IPS DF 19.7 (cell line): Measurements from ENCODE around the gene KCNIP4.

Source experiments
- DNase-seq: peaks from one replicate; pipeline ENCODE4 v3.0.0-alpha.2; 2013; ENCODE audit warnings: low read depth, low spot score

Gene KCNIP4

DNA sequence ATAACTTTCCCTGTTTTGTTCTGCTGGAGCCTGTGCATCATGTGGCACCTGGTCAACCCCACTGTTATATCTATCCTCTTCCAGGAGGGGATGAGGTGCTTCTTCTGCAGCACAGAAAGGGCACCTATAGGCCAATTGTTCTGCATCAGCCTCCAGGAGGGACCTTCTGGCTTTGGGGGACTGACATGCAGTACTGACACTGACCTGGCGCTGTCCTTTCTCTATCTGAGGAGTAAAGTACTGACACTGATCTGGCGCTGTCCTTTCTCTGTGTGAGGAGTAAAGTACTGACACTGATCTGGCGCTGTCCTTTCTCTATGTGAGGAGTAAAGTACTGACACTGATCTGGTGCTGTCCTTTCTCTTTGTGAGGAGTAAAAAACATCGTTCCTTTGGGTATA lies 749.9 kb downstream of the KCNIP4 start:
- DNase-seq = no peak

DNA sequence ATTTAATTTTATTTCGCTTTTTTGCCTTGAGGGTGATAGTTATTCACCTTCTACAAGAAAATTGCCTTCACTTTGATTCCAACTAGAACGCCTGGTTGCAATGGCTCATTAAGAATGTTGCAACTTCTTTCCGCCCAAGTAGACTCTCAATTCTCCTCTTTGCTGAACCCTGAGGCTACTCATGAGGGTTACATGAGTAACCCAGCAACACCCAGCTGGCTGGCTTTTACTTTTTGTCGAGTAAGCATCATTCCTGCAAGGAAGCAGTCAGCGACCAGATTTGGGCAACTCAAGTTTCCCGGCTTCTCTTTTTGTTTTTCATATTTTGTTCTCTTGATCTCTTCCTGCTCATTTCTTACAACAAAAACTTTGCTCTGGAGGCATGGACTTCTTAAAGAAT lies 752.9 kb downstream of the KCNIP4 start:
- DNase-seq = no peak

DNA sequence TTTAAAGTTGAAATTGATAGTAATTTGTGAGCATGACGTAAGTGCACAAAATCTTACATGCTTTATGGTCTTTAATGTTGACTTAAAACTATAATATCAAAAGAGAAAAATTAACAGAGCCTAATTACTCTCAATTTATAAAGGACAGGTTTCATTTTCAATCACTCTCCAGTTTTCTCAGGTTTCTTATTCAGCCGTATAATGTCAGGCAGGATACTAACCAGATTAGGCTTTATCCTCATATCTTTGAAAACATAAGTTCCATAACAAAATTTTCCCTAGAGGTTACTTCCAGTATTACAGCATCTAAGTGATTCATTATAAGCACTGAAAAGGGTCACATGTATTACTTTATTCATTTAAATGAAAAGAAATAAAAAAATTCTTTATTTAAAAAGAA lies 756.2 kb downstream of the KCNIP4 start:
- no peak for DNase-seq

DNA sequence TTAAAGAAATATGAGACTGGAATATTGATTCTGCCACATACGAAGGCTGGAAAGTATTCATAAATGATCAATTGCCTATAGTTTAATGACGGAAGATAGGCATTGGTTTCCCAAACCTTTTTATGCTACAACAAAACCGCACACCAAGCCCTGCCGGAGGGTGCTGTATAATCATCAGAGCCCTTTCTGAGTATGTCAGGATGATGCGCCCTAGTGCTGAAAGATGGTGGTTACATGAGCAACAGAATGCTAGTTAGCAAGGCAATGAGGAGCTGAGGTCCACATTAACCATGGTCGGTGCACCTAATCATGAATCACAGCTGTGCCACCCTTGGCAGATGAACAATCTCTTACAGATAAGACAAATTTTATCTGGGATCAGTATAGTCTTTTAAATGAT lies 757.3 kb downstream of the KCNIP4 start:
- no peak for DNase-seq

DNA sequence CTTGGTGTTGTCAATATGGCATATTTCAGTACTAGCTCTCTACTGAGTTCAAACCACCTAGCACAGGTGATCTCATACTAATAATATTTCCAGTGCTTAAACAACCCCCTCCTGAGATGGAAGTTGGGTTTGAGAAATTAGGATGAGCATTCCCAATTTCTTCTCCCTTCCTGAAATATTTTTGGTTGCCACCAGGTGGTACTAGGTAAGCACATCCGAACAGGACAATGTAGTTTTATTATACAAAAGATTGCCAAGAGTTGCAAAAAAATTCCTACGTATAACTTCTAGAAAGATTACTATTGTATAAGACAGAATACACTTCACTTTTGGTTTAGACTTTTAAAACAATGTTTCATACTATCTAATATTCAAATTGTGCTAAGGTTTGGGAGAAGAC lies 763.8 kb downstream of the KCNIP4 start:
- no peak for DNase-seq

DNA sequence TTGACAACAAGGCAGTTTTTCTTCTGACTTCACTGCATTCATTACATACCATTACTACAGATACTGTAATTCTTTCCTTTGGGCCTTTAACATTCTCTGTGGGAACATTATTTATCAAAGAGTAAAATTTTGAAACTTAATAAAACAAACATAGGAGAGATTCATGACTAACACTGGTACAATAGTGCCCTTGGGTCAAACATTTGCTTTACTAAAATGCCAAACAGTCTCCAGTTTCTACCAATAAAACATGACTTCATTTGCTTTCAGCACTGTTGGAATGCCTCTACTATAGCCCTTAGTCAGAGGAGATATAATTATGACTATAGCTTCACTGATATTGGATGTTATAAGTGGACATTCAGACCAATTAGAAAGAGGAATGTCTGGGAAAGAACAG lies 766.9 kb downstream of the KCNIP4 start:
- no peak for DNase-seq

DNA sequence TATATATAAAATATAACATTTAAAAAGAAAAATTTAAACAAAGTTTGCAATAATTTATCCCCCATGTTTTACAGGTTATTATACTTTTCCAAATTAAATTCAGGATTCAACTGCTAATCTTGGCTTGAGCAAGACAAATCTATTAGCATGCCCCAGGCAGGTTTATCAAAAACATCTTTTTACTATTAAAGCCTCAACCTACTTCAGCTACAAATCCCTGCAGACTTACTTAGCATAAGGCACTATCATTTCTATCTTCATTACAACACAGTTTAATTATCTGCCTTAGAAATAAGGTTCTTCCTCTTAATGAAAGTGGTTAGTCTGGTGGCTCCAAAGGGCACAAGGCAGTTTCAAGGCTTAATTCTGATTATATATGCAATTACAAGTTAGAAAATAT lies 770.7 kb downstream of the KCNIP4 start:
- no peak for DNase-seq

DNA sequence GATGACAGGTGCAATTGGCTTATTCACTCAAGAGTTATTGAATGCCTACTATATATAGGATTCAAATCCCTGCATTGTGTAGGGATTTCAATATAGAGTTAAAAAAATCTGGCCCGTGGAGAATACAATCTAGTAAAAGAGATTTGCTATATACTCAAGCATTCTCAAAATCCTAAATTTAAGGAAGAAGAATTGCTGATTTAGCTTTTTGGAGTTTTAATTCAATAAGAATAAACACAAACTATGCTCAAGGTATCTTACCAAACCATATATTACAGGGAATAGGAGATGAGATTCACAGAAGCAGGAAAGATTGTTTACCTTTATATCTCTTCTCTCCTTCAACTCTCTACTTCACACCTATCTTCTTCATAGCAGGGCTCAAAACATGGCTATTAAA lies 771.5 kb downstream of the KCNIP4 start:
- no peak for DNase-seq

DNA sequence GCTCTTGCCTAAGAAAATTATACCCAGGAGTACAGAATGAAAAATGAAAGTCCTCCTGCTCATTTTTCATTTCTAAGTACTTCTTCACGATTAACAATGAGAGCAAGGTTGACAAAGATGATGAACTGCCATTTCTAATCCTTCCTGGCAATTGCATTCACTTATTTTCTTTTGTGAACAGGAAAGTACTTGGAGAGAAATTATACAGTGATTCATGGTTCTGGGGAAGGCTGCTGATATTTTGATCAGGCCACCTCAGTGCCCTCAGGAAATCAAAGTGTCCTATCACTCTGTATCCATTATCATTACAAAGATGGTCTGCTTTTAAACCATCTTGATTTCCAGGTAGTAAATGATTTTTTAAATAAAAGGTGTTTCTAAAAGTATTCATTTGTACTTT lies 780.9 kb downstream of the KCNIP4 start:
- no peak for DNase-seq

DNA sequence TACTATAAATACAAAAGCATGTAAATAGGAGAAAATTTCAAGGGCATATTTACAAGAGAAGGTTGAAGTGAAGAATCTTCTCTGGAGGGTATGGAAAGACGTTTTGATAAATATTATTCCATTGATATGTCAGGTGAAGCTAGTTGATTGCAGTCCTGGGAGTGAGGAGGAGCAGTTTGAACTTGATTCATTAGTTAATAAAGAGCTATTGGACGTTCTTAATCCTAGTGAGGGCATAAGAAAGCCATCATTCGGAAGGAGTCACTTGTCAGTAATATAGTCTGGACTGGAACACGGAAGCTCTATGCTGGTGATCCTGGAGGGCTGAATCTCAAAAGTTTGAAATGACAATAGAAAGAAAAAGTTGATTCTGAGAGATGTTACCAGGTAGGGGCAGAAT lies 793.2 kb downstream of the KCNIP4 start:
- no peak for DNase-seq

DNA sequence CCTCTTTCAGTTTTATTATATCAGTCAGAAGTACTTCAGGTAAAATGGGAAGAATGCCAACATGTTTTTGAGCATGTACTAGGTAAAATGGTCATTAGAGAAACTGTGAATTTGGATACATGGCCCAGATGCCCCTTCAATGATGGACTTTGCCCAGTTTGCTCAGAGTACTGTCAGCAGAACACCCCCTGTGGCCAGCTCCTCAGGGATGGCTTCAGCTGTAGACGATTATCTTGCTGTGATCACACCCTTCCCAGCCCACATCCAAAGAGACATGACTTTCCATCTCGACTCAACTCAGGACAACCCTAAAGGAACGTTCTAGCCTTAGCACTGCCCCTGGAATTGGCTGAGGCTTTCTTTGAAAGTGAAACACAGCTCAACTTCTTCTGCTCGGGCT lies 809.2 kb downstream of the KCNIP4 start:
- DNase-seq = no peak

DNA sequence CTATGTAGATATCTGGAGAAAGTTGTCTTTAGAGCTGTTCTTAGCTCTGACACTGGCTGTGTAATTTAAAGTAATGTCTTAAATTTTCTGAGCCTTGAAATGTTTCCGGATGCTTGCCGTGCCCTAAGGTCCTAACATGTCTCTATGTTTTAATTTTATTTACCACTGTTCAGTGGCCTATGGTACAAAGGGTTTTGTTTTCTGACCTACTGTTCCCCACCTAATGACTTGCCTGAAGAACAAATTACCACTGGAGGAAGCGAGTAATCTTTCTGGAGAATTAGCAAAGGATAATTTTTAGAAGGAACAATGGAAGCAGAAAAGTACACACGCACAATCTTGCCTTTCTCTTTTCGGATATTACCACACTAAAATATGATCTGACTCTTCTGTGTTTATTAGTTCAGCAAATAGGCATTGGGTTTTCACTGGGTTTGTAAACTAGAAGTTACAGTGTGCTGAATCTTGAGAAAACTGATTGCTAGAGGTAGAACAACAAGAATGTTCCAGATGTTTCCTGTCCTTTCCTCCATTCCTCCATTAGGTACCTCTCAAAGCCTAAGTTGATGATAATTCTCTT lies 812.4 kb downstream of the KCNIP4 start:
- DNase-seq = no peak

DNA sequence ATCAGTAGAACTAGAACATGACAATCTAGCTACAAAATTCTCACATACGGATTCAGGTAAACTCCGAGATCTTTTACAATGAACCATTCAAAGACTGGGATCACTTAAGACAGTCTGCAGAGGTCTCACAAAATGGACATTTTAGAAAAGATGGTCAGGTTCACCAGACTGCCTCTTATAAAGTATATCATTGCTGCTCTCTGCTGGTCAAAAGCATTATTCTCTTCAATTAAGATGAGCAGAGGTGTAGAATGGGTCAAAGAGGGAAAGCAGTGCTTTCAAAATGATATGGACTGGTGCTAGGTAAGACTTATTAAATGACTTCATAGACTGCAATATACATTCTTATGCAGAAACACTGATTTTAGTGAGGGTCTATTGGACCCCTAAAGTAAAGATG lies 813.6 kb downstream of the KCNIP4 start:
- no peak for DNase-seq

DNA sequence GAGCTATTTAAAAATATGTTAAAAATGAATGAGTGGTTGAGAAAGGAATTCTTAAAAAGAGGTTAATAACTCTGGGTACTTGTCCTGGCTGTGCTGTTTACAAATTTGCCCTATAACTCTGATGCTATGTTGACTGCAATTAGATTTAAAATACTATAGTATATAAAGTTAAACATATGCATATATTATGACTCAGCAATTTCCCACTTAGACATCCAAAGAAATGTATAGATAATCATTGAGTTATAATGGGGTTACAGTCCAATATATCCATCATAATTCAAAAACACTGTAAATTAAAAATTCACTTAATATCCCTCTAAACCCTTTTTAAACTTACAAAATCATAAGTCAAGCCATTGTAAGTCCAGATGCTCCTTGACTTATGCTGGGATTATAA lies 818.0 kb downstream of the KCNIP4 start:
- no peak for DNase-seq

DNA sequence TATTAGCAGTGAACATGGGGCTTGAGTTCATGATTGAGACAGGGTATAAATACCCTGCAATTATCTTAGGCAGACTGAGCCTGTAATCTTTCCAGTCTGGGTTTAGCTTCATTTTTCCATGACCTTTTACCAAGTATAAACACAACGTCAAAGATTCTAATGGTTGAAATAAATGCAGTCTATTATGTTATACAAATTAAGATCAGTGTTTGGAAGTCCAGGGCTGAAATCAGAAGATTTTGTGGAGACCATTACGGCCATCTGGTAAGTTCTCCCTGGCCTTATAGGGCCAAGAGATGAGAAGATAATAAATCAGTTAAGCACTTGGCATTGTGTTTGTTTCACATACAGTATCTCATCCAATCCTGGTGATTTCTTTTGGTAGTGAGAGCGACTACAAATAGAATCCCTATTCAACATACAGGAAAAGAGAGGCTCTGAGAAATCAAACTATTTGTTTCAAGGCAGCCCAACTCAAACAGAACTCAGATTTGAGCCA lies 822.5 kb downstream of the KCNIP4 start:
- no peak for DNase-seq

DNA sequence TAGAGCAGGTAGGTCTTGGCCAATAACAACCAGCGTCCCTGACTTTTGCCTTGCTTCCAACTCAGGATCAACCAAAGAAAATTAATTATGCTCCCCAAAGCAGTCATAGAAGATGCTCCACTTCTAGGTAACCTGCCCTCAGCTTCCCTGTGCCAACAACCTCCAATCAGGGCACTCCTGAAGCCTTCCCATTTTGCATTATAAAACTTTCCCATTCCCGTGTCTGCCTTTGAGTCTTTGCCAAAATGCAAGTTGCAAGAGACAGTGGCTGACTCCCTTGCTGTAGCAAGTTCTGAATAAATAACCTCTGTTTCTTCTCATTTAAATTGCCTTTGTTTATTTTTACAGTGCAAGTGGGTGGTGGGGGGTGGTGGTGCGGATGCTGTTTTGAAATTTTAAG lies 830.3 kb downstream of the KCNIP4 start:
- no peak for DNase-seq

DNA sequence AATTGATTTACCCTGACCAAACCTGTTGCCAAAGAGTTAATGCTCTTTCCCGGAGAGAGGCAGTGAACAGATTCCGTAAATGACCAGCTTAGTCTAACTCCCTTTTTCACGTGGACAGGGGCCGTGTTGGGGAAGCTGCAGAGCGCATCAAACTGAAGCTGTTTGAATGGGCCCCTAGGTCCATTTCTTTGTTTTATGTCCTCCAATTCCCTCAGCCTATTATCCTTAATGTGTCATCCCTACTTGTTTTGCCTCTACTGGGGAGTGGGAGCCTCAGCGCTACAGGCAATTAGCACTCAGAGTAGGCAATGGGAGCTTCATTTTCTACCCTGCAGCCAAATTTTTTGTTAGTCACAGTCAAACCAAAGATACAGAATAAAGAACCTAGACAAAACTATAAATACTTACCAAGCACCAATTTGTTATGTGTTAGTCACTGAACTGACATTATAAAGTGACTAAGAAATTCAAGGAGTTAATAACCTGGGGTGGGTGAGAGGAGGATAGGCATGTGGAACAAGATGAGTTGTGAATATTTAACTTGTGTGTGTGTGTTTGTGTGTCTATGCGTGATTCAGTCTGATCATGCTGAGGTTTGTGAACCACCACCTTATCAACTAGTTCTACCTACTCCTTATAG lies 830.9 kb downstream of the KCNIP4 start:
- DNase-seq = no peak

DNA sequence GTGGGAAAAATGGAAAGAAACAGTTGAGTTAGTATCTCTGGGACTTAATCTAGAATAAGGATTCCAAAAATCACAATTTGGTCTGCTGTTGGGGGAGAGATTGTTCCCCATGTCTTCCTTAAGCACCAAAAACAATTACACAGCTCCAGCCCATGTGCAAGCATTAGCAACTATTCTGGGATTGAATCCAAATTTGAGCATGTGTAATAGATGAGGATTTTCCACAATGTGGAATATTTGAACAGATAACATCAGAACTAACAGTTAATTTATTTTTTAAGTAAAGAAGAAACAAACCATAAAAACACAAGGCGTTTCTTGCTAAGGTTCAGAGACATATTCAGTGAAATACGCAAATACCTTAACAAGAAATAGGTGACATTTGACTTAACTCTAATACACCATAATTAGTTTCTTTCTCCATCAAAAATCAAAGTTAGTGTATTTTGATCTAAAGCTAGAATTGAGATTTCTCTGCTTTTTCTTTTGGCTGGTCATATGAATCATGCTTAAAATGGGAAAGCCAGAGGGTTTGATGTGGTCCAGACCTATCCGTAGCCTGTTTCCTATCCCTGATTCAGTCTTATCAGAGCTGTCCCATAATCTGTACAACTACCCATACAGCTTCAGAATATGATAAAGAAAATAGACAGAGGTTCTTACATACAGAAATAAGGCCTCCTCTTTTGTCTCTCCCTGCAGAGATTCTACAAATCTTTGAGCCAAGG lies 834.9 kb downstream of the KCNIP4 start:
- no peak for DNase-seq

DNA sequence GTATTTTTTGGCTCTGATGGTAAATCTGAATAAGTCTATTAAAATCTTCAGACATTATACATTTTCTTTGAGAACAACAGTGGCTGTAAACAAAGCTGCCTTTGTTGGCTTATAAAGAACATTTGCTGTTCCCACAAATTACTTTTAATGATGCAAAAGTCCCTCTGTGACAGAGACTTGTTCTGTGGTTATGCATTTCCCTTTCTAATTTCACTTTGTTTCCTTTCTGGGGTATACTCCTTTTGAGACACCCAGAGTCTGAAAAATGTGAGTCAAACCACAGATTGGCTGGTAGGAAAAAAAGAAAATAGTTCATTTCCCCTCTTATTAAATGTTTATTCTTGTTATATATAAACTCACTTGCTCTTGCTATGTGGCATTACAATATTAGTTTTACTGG lies 845.9 kb downstream of the KCNIP4 start:
- no peak for DNase-seq

DNA sequence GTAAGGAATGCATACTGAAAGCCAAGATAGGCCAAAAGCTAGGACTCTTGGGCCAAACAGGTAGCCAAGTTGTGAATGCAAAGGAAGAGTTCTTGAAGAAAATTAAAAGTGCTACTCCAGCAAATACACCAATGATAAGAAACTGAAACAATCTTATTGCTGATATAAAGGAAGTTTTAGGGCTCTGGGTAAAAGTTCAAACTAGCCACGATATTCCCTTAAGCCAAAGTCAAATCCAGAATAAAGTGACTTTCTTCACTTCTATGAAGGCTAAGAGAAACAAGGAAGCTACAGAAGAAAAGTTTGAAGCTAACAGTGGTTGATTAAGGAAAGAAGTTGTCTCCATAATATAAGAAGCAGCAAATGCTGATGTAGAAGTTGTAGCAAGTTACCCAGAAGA lies 850.7 kb downstream of the KCNIP4 start:
- DNase-seq = no peak

DNA sequence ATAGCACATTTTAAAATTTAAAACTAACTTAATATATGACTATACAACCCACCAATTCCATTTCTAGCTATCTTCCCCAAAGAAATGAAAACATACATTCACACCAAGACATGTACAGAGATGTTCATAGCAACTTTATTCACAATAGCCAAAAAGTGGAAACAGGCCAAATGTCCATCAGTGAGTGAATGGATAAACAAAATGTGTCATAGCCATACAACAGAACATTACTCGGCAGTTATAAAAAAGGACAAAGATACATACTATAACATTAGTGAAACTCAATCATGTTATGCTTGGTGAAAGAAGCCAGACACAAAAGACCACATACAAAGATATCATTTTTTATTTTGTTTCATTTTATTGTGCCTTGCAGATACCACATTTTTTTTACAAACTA lies 851.5 kb downstream of the KCNIP4 start:
- DNase-seq = no peak

DNA sequence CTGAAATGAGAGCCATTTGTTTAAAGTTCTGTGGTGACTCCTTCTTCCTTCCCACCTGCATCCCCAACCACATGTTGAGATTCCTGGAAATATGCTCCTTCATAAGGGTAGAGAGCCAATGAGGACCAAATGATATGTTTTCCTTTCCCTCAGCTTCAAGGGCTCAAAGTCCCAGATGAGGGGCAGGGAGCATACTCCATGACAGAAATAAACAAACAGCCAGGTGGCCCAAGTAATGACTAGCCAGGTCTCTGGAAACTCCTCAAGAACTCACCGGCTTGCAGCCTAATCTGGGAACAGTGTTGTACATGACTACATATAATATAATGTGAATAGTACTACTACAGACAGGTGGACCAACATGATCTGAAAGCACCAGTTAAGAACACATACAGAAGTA lies 856.0 kb downstream of the KCNIP4 start:
- no peak for DNase-seq

DNA sequence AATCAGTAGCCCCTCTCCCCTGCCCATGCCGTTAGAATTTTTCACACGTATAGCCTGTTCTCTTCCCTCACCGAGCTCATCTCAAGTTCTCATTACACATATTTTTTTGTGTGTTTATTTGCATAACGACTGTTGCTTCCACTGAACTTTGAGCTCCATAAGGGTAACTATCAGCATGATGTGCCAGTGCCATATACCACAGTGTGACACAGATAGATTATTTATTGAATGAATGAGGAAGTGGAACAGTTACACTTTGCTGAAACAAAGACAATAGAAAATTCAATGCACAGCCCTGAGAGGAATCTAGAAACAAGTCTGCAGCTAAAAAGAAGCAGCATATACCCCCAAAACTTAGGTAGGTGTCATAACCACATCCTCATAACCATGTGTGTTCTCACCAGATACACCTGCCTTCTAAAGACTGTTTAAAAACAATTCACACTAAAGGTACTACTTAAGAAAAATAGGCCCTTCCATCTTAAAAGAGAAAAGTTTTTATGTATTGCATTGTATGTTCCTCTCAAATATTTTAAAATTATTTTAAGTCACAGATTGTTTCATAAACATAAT lies 858.4 kb downstream of the KCNIP4 start:
- DNase-seq = no peak
